HG03520 (cell line): ENCODE results near the gene INTS6.
A peak's percentile ranks its signal among the peaks of the same experiment; 100 is the strongest.
"Not testable (repeated sequence)": the region's sequence is repeated elsewhere in the genome, so short reads cannot be mapped to it uniquely, and the experiment has no call there.

ENCODE experiments used
- ATAC-seq: cut with Tn5 transposase; IDR thresholded peaks from one replicate; pipeline ENCODE4 v1.9.1; 2021; ENCODE audit warnings: mild to moderate bottlenecking, moderate library complexity; ENCODE audit not compliant: unreplicated experiment

The INTS6 gene

GRCh38 chr13:51419001-51419636 is 33.7 kb downstream of the INTS6 start:
- peak; percentile 39 for ATAC-seq

- ATAC-seq, result no peak
Measured at GRCh38 chr13:51417716-51418115, 35.1 kb downstream of the INTS6 start.

GRCh38 chr13:51416107-51416506 is 36.7 kb downstream of the INTS6 start:
- ATAC-seq, result peak; percentile 54

GRCh38 chr13:51415339-51415738 is 37.5 kb downstream of the INTS6 start:
- ATAC-seq, result not testable (repeated sequence)

- ATAC-seq, result no peak
Measured at GRCh38 chr13:51412431-51412830, 40.4 kb downstream of the INTS6 start.

GRCh38 chr13:51405176-51405575 is 47.7 kb downstream of the INTS6 start:
- ATAC-seq, result no peak

GRCh38 chr13:51397262-51397941 is 55.4 kb downstream of the INTS6 start:
- no peak for ATAC-seq

GRCh38 chr13:51396352-51396751 is 56.5 kb downstream of the INTS6 start:
- peak; percentile 91 for ATAC-seq

- no peak for ATAC-seq
Measured at GRCh38 chr13:51394724-51395123, 58.1 kb downstream of the INTS6 start.

GRCh38 chr13:51385114-51385513 is 67.7 kb downstream of the INTS6 start:
- no peak for ATAC-seq

GRCh38 chr13:51380269-51380668 is 72.6 kb downstream of the INTS6 start:
- ATAC-seq, result no peak

- ATAC-seq, result no peak
Measured at GRCh38 chr13:51373451-51373850, 79.4 kb downstream of the INTS6 start.

- no peak for ATAC-seq
Measured at GRCh38 chr13:51371768-51372399, 81.0 kb downstream of the INTS6 start.

GRCh38 chr13:51370811-51371210 is 82.0 kb downstream of the INTS6 start:
- no peak for ATAC-seq

GRCh38 chr13:51370116-51370515 is 82.7 kb downstream of the INTS6 start:
- ATAC-seq, result no peak

- no peak for ATAC-seq
Measured at GRCh38 chr13:51364404-51365008, 88.3 kb downstream of the INTS6 start.

GRCh38 chr13:51363625-51364024 is 89.2 kb downstream of the INTS6 start:
- ATAC-seq, result no peak

GRCh38 chr13:51361106-51361505 is 91.7 kb downstream of the INTS6 start:
- no peak for ATAC-seq

GRCh38 chr13:51360489-51360888 is 92.3 kb downstream of the INTS6 start:
- no peak for ATAC-seq

GRCh38 chr13:51359352-51359751 is 93.5 kb downstream of the INTS6 start:
- ATAC-seq, result no peak

GRCh38 chr13:51357928-51358595 is 94.8 kb downstream of the INTS6 start:
- no peak for ATAC-seq
